ENCODE measurements around the gene SPECC1. TPM values are rescaled to one million over a fixed set of nuclear protein-coding genes. Genes with fewer than 3 reads are reported as not detected.

SPECC1 gene
- total and polyA plus RNA-seq, 2 donors (not counting 3 experiments of a cell fraction or from before 2014, with no cell fraction given) = 5.3 to 20.4 TPM

GRCh38 chr17:20244671-20245070, 235.5 kb downstream of the SPECC1 start:
- H3K4me3 ChIP-seq (replicated peaks in 1 of 3; ENCODE audit: insufficient read depth in 1 of 3, low read depth in 1 of 3, low read length in 3 of 3) = no peak overlapping the region
- no peaks in the 10 kb centered on the region for H3K79me2 ChIP-seq (ENCODE audit: control insufficient read depth, insufficient read depth, low read length)
- H3K4me2 ChIP-seq (ENCODE audit: insufficient read depth, low read length) = no peak overlapping the region
- dilution Hi-C loops (cut with MboI; ENCODE audit: extremely low pct_ligation_motif_present, low sequenced_read_pairs) = no loop called here
- ChIA-PET POLR2A (no interaction called here), CTCF (interaction anchor here (1.4 kb wide), 1 partner anchor 18 kb away, joined by 6 read pairs; no protein-coding TSS in a partner anchor)
- no peak for DNase-seq (ENCODE audit: low read depth, low spot score)
- BruUV-seq (replicated peaks) = no TSS peak
- H3K36me3 ChIP-seq (ENCODE audit: control insufficient read depth in 2 of 2, extremely low read depth in 1 of 2, insufficient read depth in 2 of 2, low read length in 2 of 2) = no peaks in the 10 kb centered on the region
- no peaks in the 10 kb centered on the region for H3K9me1 ChIP-seq (replicated peaks; ENCODE audit: control insufficient read depth, extremely low read depth, insufficient read depth, low read length)
- no peaks in the 10 kb centered on the region for H3K27me3 ChIP-seq (ENCODE audit: control insufficient read depth in 2 of 2, insufficient read depth in 2 of 2, low read length in 2 of 2)
- no peaks in the 10 kb centered on the region for H4K20me1 ChIP-seq (replicated peaks; ENCODE audit: control insufficient read depth, extremely low read depth, insufficient read depth, low read length)
- intact Hi-C loops (cut with micrococcal nuclease) = no loop called here
- TF ChIP-seq GATA2 (IDR thresholded peaks at IDR 0.05; ENCODE audit: insufficient read depth, insufficient read length, low read depth, low read length) (no peak), FOS (IDR thresholded peaks at IDR 0.05; ENCODE audit: borderline replicate concordance, insufficient read depth, low read length) (no peak)
- TF ChIP-seq, protein P1, sequence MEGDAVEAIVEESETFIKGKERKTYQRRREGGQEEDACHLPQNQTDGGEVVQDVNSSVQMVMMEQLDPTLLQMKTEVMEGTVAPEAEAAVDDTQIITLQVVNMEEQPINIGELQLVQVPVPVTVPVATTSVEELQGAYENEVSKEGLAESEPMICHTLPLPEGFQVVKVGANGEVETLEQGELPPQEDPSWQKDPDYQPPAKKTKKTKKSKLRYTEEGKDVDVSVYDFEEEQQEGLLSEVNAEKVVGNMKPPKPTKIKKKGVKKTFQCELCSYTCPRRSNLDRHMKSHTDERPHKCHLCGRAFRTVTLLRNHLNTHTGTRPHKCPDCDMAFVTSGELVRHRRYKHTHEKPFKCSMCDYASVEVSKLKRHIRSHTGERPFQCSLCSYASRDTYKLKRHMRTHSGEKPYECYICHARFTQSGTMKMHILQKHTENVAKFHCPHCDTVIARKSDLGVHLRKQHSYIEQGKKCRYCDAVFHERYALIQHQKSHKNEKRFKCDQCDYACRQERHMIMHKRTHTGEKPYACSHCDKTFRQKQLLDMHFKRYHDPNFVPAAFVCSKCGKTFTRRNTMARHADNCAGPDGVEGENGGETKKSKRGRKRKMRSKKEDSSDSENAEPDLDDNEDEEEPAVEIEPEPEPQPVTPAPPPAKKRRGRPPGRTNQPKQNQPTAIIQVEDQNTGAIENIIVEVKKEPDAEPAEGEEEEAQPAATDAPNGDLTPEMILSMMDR (IDR thresholded peaks at IDR 0.05; ENCODE audit: extremely low read depth in 1 of 2, insufficient read depth in 1 of 2, low read depth in 1 of 2, low read length in 2 of 2) = no peak
- no peaks in the 10 kb centered on the region for H3K9me3 ChIP-seq (replicated peaks; ENCODE audit: control insufficient read depth, insufficient read depth, low read length)
- no peak overlapping the region for H3K9ac ChIP-seq (replicated peaks; ENCODE audit: extremely low read depth, insufficient read depth, low read length)
- no peak for FAIRE-seq
- H2AFZ ChIP-seq (ENCODE audit: low read depth, low read length) = no peak overlapping the region
- H3K27ac ChIP-seq (ENCODE audit: insufficient read depth, low read depth, low read length) = no peak overlapping the region
- no peaks in the 10 kb centered on the region for H3K4me1 ChIP-seq (ENCODE audit: control insufficient read depth, extremely low read depth, insufficient read depth, low read length)

GRCh38 chr17:20246692-20247091, 237.5 kb downstream of the SPECC1 start:
- CTCF ChIA-PET = interaction anchor here (1.7 kb wide), 1 partner anchor 20 kb away, joined by 5 read pairs; no protein-coding TSS in a partner anchor
- intact Hi-C loops (cut with micrococcal nuclease) = no loop called here

More at GRCh38 chr17:20246692-20247091, 237.5 kb downstream of the SPECC1 start:
- TF ChIP-seq FOS (IDR thresholded peaks at IDR 0.05; ENCODE audit: borderline replicate concordance, insufficient read depth, low read length) (no peak), MAX (IDR thresholded peaks at IDR 0.05; ENCODE audit: insufficient read depth, insufficient read length) (no peak), JUN (IDR thresholded peaks at IDR 0.05; ENCODE audit: borderline replicate concordance, insufficient read depth, insufficient read length, low read depth) (no peak), MYC (IDR thresholded peaks at IDR 0.05; ENCODE audit: low read depth, low read length) (no peak), EZH2 (IDR thresholded peaks at IDR 0.05; ENCODE audit: borderline replicate concordance, low read depth, low read length, severe bottlenecking) (no peak), POLR2A (IDR thresholded peaks at IDR 0.05; ENCODE audit: low read depth, low read length) (no peak), POLR2AphosphoS5 (IDR thresholded peaks at IDR 0.05; ENCODE audit: insufficient read depth, low read depth, low read length) (no peak)
- TF ChIP-seq, protein P1 (IDR thresholded peaks at IDR 0.05; ENCODE audit: extremely low read depth in 1 of 2, insufficient read depth in 1 of 2, low read depth in 1 of 2, low read length in 2 of 2) = no peak
- Histone ChIP-seq H3K4me3 (replicated peaks in 1 of 3; ENCODE audit: insufficient read depth in 1 of 3, low read depth in 1 of 3, low read length in 3 of 3) (no peak overlapping the region), H3K27ac (ENCODE audit: insufficient read depth, low read depth, low read length) (no peak overlapping the region), H2AFZ (ENCODE audit: low read depth, low read length) (no peak overlapping the region), H3K79me2 (ENCODE audit: control insufficient read depth, insufficient read depth, low read length) (no peaks in the 10 kb centered on the region), H3K36me3 (ENCODE audit: control insufficient read depth in 2 of 2, extremely low read depth in 1 of 2, insufficient read depth in 2 of 2, low read length in 2 of 2) (no peaks in the 10 kb centered on the region), H3K9me3 (replicated peaks; ENCODE audit: control insufficient read depth, insufficient read depth, low read length) (no peaks in the 10 kb centered on the region), H3K9me1 (replicated peaks; ENCODE audit: control insufficient read depth, extremely low read depth, insufficient read depth, low read length) (no peaks in the 10 kb centered on the region), H4K20me1 (replicated peaks; ENCODE audit: control insufficient read depth, extremely low read depth, insufficient read depth, low read length) (no peaks in the 10 kb centered on the region), H3K9ac (replicated peaks; ENCODE audit: extremely low read depth, insufficient read depth, low read length) (no peak overlapping the region), H3K27me3 (ENCODE audit: control insufficient read depth in 2 of 2, insufficient read depth in 2 of 2, low read length in 2 of 2) (no peaks in the 10 kb centered on the region), H3K4me1 (ENCODE audit: control insufficient read depth, extremely low read depth, insufficient read depth, low read length) (no peaks in the 10 kb centered on the region), H3K4me2 (ENCODE audit: insufficient read depth, low read length) (no peak overlapping the region)
- dilution Hi-C loops (cut with MboI; ENCODE audit: extremely low pct_ligation_motif_present, low sequenced_read_pairs) = no loop called here
- FAIRE-seq = no peak
- POLR2A ChIA-PET = no interaction called here
- no TSS peak for BruUV-seq (replicated peaks)
- no peak for DNase-seq (ENCODE audit: low read depth, low spot score)
